ENCODE results near the gene CDC34. TPM values are rescaled to one million over a fixed set of nuclear protein-coding genes. Genes with fewer than 3 reads are reported as not detected.

Gene CDC34
- polyA plus RNA-seq, 1 experiment = 34.0 TPM

DNA sequence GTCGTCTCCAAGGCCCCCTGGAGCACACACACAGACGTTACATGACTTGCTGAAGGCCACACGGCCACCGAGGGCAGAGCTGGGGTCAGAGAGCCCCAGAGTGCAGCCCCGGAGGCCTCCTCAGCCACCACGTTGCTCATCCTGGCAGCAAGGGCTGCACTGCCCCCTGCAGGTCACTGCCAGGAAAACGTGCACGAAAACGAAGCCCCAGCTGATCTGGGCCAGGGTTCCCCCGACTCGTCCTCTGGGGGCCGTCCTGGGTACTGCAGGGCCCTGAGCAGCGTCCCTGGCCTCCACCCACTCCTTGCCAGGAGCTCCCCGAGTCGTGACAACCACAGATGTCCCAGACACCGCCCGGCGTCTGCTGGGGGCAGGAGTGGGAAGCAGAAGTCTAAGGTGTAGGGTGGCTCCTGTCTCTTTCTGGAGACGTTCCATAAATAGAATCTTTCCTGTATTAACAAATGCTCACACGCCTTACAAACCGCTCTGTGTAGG lies 20.9 kb upstream of the CDC34 start:
- ChIA-PET CTCF (interaction anchor here (0.6 to 3.1 kb wide), 10 partner anchors 11 to 470 kb away, joined by 3 to 29 read pairs (median 6); partner anchors contain the start of gene CDC34), POLR2A (interaction anchor here (0.7 to 1.8 kb wide), 2 partner anchors 20 to 22 kb away, joined by 3 to 5 read pairs; partner anchors contain the start of gene CDC34)
- Histone ChIP-seq H3K27me3 (ENCODE audit: control insufficient read depth, insufficient read depth, low read length) (no peaks in the 10 kb centered on the region), H3K4me3 (ENCODE audit: low read depth, low read length) (no peak overlapping the region), H3K9me3 (ENCODE audit: control insufficient read depth, insufficient read depth, low read length) (peaks cover 4% of the 10 kb centered on the region; the same call in 1 of the 2 replicates), H3K27ac (ENCODE audit: low read depth, low read length) (peak overlapping the region; percentile 61)
- peak; percentile 98 for TF ChIP-seq CTCF (IDR thresholded peaks at IDR 0.05; ENCODE audit: low read depth, low read length)
- DNase-seq (ENCODE audit: low read depth, low spot score) = peak; percentile 60

GRCh38 chr19:511101-511851 lies 20.3 kb upstream of the CDC34 start:
- CTCF ChIA-PET = interaction anchor here (0.6 to 3.1 kb wide), 9 partner anchors 10 to 469 kb away, joined by 3 to 29 read pairs (median 7); partner anchors contain the start of gene CDC34
- no peaks in the 10 kb centered on the region for H3K27me3 ChIP-seq (ENCODE audit: control insufficient read depth, insufficient read depth, low read length)
- H3K4me3 ChIP-seq (ENCODE audit: low read depth, low read length) = no peak overlapping the region
- no peak for TF ChIP-seq CTCF (IDR thresholded peaks at IDR 0.05; ENCODE audit: low read depth, low read length)
- H3K27ac ChIP-seq (ENCODE audit: low read depth, low read length) = peak overlapping the region; percentile 61
- no peak for DNase-seq (ENCODE audit: low read depth, low spot score)
- POLR2A ChIA-PET = interaction anchor here (1.8 kb wide), 1 partner anchor 20 kb away, joined by 5 read pairs; the partner anchor contains the start of gene CDC34
- peaks cover 4% of the 10 kb centered on the region; the same call in 1 of the 2 replicates for H3K9me3 ChIP-seq (ENCODE audit: control insufficient read depth, insufficient read depth, low read length)

DNA sequence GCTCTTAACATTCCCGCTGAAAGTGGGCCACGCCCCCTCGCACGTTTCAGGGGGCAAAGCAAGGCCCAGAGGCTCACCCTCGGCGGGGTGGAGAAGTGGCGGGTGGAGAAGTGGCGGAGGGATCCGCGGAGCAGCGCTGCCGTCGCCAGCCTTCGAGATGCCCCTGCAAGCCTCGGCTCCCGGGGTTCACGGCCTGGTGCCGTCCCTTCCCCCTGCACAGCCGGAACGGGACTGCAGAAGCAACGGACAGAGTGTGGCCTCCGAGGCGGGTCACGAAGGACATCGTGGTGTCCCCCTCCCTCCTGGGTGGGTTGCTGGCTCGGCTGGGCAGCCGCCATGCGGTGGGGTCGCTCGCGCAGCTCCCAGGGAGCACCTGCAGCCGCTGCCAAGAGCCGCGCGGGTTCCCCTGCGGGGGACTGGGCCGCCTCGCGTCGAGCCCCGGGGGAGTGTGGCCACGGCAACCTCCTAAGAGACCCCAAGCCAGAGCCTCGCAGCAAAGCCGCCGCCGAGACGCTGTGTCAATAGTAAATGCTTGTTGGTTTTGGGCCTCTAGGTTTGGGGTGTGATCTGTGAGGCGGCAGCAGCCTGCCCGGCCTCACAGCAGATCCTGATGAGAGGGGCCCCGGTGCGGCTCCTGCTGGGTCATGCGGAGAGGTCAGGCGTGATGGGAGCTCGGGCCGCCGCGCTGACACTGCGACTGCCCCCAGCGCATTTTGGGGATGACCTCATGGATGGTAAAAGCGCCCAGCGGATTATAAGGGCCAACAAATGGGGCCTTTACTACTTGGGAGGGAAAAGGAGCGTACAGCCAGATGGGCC lies 18.8 kb upstream of the CDC34 start:
- Histone ChIP-seq H3K4me3 (ENCODE audit: low read depth, low read length) (no peak overlapping the region), H3K9me3 (ENCODE audit: control insufficient read depth, insufficient read depth, low read length) (peaks cover 4% of the 10 kb centered on the region; the same call in 1 of the 2 replicates), H3K27me3 (ENCODE audit: control insufficient read depth, insufficient read depth, low read length) (no peaks in the 10 kb centered on the region), H3K27ac (ENCODE audit: low read depth, low read length) (no peak overlapping the region)
- ChIA-PET POLR2A (interaction anchor here (1.8 kb wide), 1 partner anchor 18 kb away, joined by 5 read pairs; the partner anchor contains the start of gene CDC34), CTCF (no interaction called here)
- DNase-seq (ENCODE audit: low read depth, low spot score) = no peak
- no peak for TF ChIP-seq CTCF (IDR thresholded peaks at IDR 0.05; ENCODE audit: low read depth, low read length)

DNA sequence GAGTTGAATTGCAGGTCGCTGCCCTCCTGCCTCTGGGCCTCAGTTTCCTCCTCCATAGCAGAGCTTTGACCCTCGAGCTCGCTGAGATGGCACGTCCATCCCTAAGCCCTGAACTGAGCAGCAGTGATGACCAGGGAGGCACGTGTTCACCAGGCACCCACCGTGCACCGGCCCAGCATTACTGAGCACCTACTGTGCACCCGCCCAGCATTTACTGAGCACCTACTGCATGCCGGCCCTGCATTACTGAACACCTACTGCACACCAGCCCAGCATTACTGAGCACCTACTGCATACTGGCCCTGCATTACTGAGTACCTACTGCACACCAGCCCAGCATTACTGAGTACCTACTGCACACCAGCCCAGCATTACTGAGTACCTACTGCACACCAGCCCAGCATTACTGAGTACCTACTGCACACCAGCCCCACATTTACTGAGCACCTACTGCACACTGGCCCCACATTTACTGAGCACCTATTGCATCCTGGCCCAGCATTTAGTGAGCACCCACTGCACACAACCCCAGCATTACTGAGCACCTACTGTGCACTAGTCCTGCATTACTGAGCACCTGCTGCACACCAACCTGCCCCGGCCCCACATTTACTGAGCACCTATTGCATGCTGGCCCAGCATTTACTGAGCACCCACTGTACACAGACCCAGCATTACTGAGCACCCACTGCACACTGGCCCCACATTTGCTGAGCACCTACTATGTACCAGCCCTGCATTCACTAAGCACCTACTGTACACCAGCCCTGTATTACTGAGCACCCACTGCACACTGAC lies 18.0 kb upstream of the CDC34 start:
- no peak for DNase-seq (ENCODE audit: low read depth, low spot score)
- POLR2A ChIA-PET = no interaction called here
- H3K27ac ChIP-seq (ENCODE audit: low read depth, low read length) = no peak overlapping the region

More for the DNA sequence above, 18.0 kb upstream of the CDC34 start:
- Histone ChIP-seq H3K9me3 (ENCODE audit: control insufficient read depth, insufficient read depth, low read length) (peaks cover 4% of the 10 kb centered on the region; the same call in 1 of the 2 replicates), H3K4me3 (ENCODE audit: low read depth, low read length) (no peak overlapping the region), H3K27me3 (ENCODE audit: control insufficient read depth, insufficient read depth, low read length) (no peaks in the 10 kb centered on the region)
- TF ChIP-seq CTCF (IDR thresholded peaks at IDR 0.05; ENCODE audit: low read depth, low read length) = no peak
- CTCF ChIA-PET = no interaction called here
